Smooth muscle cell (in vitro differentiated cells): Measurements from ENCODE around the gene DNAJC11. TPM values are rescaled to one million over a fixed set of nuclear protein-coding genes. Genes with fewer than 3 reads are reported as not detected.

Experiments used
- DNase-seq: peaks from one replicate; lab custom pipeline; 2025; ENCODE audit not compliant: unreplicated experiment; lab: John Stamatoyannopoulos, UW
- H2AFZ ChIP-seq: fragments of 200-600 bp; sonication (generic); 2 replicates; pipeline ENCODE4 v1.6.0; 2016; ENCODE audit warnings: antibody characterized with exemption, low read depth, mild to moderate bottlenecking
- H3F3A ChIP-seq: fragments of 200-600 bp; sonication (generic); 2 replicates; pipeline ENCODE4 v1.6.0; 2017; ENCODE audit warnings: antibody characterized with exemption, low read depth
- H3K27ac ChIP-seq: fragments of 200-600 bp; sonication (generic); 2 replicates; pipeline ENCODE4 v1.5.1; 2016; ENCODE audit warnings: low read depth, mild to moderate bottlenecking
- H3K27me3 ChIP-seq: fragments of 200-600 bp; sonication (generic); 2 replicates; pipeline ENCODE4 v1.6.1; 2016; ENCODE audit warnings: low read depth, mild to moderate bottlenecking
- H3K36me3 ChIP-seq: fragments of 200-600 bp; sonication (generic); 2 replicates; pipeline ENCODE4 v1.5.1; 2016; ENCODE audit warnings: low read depth
- H3K4me1 ChIP-seq: fragments of 200-600 bp; sonication (generic); 2 replicates; pipeline ENCODE4 v1.5.1; 2016; ENCODE audit warnings: low read depth
- H3K4me2 ChIP-seq: fragments of 200-600 bp; sonication (generic); 2 replicates; pipeline ENCODE4 v1.6.0; 2016; ENCODE audit warnings: mild to moderate bottlenecking
- H3K4me3 ChIP-seq: fragments of 200-600 bp; sonication (generic); 2 replicates; pipeline ENCODE4 v1.5.1; 2016; ENCODE audit warnings: mild to moderate bottlenecking
- H3K79me2 ChIP-seq: fragments of 200-600 bp; sonication (generic); 2 replicates; pipeline ENCODE4 v1.6.0; 2016; ENCODE audit warnings: low read depth, mild to moderate bottlenecking
- H3K9ac ChIP-seq: fragments of 200-600 bp; sonication (generic); 2 replicates; pipeline ENCODE4 v1.6.0; 2016; ENCODE audit warnings: low read depth
- H3K9me3 ChIP-seq: fragments of 200-600 bp; sonication (generic); replicated peaks from 2 replicates; pipeline ENCODE4 v1.5.1; 2016; ENCODE audit warnings: low read depth
- H4K20me1 ChIP-seq: fragments of 200-600 bp; sonication (generic); 2 replicates; pipeline ENCODE4 v1.6.0; 2016; ENCODE audit warnings: low read depth
- WGBS: methylation state at CpG from one replicate; pipeline ENCODE4 v1.1.7; 2016; ENCODE audit warnings: low lambda C conversion rate; 5-methylcytosine and 5-hydroxymethylcytosine counted together
- polyA plus RNA-seq: library from polyadenylated mRNA; unstranded; fragments of >200 nt; fragmentation: Nextera tagmentation; extraction: Ambion mirVana; gene quantifications from 2 replicates; pipeline ENCODE4 v1.2.1, GENCODE V29; 2016
- total RNA-seq: library from RNA; depleted of rRNA; stranded (reverse); fragments of >200 nt; gene quantifications from 2 replicates; pipeline ENCODE4 v1.2.3, GENCODE V29; 2014
- TF ChIP-seq, protein P1 (sequence below): fragments of 200-600 bp; sonication (generic); IDR thresholded peaks from 2 replicates; pipeline ENCODE4 v1.5.1; 2017; ENCODE audit warnings: borderline replicate concordance, mild to moderate bottlenecking, antibody characterized with exemption; ENCODE audit not compliant: insufficient read depth, poor library complexity, severe bottlenecking

DNAJC11 gene
- total and polyA plus RNA-seq, 2 experiments from 2014 or later, result 25.5 to 35.7 TPM

DNA sequence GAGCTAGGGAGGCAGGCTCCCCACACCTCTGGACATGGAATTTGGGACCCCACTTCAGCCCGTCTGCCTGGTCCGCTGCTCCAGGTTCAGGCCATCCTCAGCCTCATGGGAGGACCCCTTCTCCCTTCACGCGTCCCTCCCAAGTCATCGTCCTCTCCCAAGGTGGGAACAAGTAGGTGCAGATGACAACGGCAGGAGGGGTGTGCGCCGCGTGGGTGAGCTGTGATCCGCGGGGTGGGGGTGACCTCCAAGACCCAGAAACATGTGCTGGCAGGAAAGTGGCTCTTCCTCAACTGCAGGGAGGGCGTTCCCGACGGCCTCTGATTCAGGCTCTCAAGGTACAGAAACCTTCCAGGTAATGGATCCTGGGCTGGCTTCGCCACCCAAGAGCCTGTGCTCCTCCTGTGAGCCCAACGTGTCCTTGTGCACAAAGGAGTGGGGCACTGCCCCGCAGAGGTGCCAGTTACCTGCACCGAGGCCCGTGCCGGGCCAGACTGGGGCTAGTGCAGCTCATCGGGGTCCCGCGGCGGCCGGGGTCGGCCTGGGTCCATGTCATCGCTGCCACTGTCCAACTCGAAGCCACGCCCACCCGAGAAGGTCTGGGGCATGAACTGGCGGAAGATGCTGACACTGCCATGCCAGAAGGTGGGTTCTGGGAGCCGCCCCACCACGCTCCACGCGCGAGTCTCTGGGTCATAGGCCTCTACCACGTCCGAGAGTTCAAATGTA lies 108.6 kb downstream of the DNAJC11 start:
- Histone ChIP-seq H3K4me2 (no peak overlapping the region), H2AFZ (no peak overlapping the region), H3K79me2 (peaks cover 10% of the 10 kb centered on the region), H3K9me3 (no peaks in the 10 kb centered on the region), H3K4me3 (no peak overlapping the region), H3K27ac (no peak overlapping the region), H3K27me3 (no peaks in the 10 kb centered on the region), H3K9ac (no peak overlapping the region), H3K36me3 (no peaks in the 10 kb centered on the region), H4K20me1 (peaks cover 57% of the 10 kb centered on the region), H3F3A (no peaks in the 10 kb centered on the region), H3K4me1 (no peaks in the 10 kb centered on the region)
- TF ChIP-seq, protein P1, sequence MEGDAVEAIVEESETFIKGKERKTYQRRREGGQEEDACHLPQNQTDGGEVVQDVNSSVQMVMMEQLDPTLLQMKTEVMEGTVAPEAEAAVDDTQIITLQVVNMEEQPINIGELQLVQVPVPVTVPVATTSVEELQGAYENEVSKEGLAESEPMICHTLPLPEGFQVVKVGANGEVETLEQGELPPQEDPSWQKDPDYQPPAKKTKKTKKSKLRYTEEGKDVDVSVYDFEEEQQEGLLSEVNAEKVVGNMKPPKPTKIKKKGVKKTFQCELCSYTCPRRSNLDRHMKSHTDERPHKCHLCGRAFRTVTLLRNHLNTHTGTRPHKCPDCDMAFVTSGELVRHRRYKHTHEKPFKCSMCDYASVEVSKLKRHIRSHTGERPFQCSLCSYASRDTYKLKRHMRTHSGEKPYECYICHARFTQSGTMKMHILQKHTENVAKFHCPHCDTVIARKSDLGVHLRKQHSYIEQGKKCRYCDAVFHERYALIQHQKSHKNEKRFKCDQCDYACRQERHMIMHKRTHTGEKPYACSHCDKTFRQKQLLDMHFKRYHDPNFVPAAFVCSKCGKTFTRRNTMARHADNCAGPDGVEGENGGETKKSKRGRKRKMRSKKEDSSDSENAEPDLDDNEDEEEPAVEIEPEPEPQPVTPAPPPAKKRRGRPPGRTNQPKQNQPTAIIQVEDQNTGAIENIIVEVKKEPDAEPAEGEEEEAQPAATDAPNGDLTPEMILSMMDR, result no peak
- DNase-seq, result no peak
- WGBS, result 98% methylated on average over 36 of the region's 38 CpGs

DNA sequence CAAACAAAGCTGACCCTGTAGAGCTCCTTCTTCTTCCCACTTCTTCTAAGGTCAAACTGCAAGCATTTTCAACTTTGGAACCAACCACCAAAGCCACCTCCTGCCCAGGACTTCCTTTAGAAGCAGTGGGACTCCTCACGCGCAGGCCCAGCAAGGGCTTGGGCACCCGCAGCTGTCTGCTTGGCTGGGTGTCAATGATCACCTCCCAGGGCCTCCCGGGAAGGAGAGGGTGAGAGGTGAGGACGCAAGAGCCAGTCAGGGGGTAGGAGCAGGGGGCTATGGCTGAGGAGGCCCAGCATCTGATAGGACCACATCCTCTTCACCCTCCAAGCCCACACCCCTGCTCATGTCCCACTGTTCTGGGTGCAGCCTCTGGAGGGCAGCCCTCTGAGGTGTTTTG lies 109.2 kb downstream of the DNAJC11 start:
- no peak for DNase-seq
- Histone ChIP-seq H2AFZ (no peak overlapping the region), H3K4me1 (no peaks in the 10 kb centered on the region), H3K9me3 (no peaks in the 10 kb centered on the region), H4K20me1 (peaks cover 51% of the 10 kb centered on the region), H3K4me2 (no peak overlapping the region), H3K9ac (no peak overlapping the region), H3K27ac (no peak overlapping the region), H3K79me2 (peaks cover 5% of the 10 kb centered on the region), H3K4me3 (no peak overlapping the region), H3K36me3 (no peaks in the 10 kb centered on the region), H3K27me3 (no peaks in the 10 kb centered on the region), H3F3A (no peaks in the 10 kb centered on the region)
- 59% methylated on average over 5 of the region's 5 CpGs for WGBS
- TF ChIP-seq, protein P1, result no peak

DNA sequence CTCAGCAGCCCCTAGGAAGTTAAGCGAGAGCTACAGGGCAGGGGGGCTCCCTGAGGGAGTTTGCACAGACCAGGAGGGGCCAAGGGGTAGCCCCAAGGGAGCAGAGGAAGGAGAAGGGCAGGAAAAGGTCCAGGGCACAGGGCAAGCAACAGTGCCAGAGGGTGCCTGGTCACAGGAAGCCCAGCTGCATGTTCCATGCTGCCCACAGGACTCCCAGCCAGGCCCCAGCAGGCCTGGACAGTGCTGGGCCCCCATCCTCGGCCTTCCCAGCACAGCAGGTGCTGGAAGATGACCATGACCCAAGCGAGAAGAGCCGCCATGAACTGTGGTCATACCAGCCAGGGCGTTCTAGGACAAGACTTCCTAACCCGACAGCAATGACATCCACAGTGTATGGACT lies 110.0 kb downstream of the DNAJC11 start:
- H3K36me3 ChIP-seq, result no peaks in the 10 kb centered on the region
- H3F3A ChIP-seq, result no peaks in the 10 kb centered on the region
- H3K4me3 ChIP-seq, result no peak overlapping the region

More for the DNA sequence above, 110.0 kb downstream of the DNAJC11 start:
- WGBS, result 84% methylated on average over 6 of the region's 6 CpGs
- Histone ChIP-seq H3K9me3 (no peaks in the 10 kb centered on the region), H4K20me1 (peaks cover 43% of the 10 kb centered on the region), H3K79me2 (peaks cover 2% of the 10 kb centered on the region), H3K9ac (no peak overlapping the region), H3K27me3 (no peaks in the 10 kb centered on the region), H2AFZ (no peak overlapping the region), H3K4me2 (no peak overlapping the region), H3K4me1 (no peaks in the 10 kb centered on the region), H3K27ac (no peak overlapping the region)
- TF ChIP-seq, protein P1, result no peak
- DNase-seq, result no peak
